GM18505 (cell line): ENCODE results near the gene HOXB6.

Source experiments
- ATAC-seq: cut with Tn5 transposase; IDR thresholded peaks from one replicate; pipeline ENCODE4 v1.9.1; 2021; ENCODE audit not compliant: unreplicated experiment
- POLR2A ChIP-seq: IDR thresholded peaks from 4 replicates; pipeline ENCODE4 v1.6.1; 2011; ENCODE audit warnings: borderline replicate concordance; ENCODE audit not compliant: insufficient read depth, insufficient read length; ENCODE audit errors: extremely low read depth

The HOXB6 gene

GRCh38 chr17:48548523-48549280, 56.1 kb downstream of the HOXB6 start:
- no peak for ATAC-seq
- TF ChIP-seq POLR2A: no peak

DNA sequence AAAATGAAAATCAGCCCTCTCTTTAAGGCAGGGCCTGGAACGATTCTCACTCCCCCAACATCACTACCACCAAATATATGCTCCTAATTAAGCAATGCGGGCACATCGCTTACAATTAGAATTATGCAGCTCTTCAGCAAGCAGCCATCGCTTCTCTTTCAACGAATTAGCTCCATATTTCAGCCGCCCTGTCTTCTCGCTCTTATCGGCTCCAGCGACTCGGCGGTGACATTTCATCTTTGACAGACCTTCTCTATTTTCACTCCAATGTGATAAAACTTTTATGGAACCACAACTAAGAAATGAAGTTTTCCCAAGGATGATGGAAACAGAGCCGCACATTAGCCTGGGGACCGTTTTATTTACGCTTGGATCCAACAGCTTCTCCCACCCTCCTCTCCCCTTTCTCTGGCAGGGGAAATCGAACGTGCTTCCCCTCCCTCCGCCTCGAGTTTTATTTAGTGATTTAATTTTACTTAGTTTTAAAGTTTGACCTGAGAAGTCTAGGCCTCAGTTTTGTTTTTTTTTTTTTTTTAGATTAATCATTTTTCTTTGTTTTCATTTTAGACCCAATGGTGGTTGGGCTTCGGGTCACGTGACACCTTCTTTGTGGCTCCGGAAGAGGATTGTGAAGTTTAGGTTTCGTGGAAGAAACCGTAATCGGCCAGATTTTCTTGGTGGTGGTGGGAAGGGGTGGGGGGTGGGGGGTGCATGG, 56.8 kb downstream of the HOXB6 start:
- TF ChIP-seq POLR2A: no peak

DNA sequence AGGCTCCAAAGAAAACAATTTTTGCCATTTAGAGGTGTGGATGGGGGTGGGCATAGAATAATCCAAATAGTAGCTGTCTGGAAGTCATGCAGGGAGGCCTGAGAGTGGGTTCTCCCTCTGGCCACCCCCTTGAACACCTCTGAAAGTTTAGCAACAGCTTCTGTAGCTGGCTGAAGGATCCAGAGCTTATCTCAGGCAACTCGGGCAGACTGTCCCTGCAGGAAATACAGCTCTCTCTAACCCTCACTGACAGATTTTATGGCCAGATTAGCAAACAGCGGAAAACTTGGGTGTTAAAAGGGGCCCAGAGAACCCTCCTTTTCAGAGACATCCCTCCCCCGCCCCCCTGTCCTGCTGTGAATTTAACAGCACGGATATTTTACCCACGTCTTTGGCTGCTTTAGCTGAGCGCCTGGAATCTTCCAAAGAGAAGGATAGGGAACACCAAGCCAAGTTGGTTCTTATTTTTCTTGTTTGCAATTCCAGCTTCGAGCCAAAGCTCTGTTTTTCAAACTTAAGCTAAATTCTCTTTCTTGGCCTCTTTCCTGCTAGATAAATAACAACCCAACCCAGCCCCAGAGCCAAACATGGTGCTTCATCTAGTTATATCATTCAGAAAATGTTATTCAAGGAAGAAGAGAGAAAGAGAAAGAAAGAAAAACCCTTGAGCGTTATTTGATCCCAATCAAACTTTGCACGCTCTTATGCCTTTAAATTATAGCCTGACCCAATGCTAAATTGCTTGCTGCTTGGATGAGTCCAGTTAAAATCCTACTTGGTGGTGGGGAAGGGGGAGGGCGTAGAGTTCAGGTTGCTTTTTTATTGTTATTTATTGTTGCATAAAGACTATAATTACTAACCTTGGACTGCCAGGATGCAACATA, 57.6 kb downstream of the HOXB6 start:
- ATAC-seq: no peak
- TF ChIP-seq POLR2A: no peak

More for the DNA sequence above, 56.8 kb downstream of the HOXB6 start:
- ATAC-seq: no peak

- no peak for ATAC-seq
- no peak for TF ChIP-seq POLR2A
These were observed 58.5 kb downstream of the HOXB6 start for GRCh38 chr17:48546137-48546923.
